Measurements from ENCODE around the gene TRIM71. TPM values are rescaled to one million over a fixed set of nuclear protein-coding genes. Genes with fewer than 3 reads are reported as not detected.

TRIM71 gene
- total RNA-seq, 1 experiment from 2014 or later = 376 TPM

GRCh38 chr3:32891365-32891764 lies 73.6 kb downstream of the TRIM71 start:
- Histone ChIP-seq H3K4me1 (ENCODE audit: insufficient read depth, low read length) (0 out of 2 replicates have a peak, but pooled peaks cover 2% of the 10 kb centered on the region), H2BK15ac (ENCODE audit: low read depth, low read length) (no peak overlapping the region), H3K79me2 (ENCODE audit: insufficient read depth, low read length) (peaks cover 26% of the 10 kb centered on the region; the same call in 1 of the 2 replicates), H2BK20ac (ENCODE audit: low read depth, low read length, poor library complexity, severe bottlenecking) (no peak overlapping the region), H2BK5ac (ENCODE audit: insufficient read length, low read length) (no peak overlapping the region), H2AFZ (ENCODE audit: low read length) (no peak overlapping the region), H3K9me3 (ENCODE audit: control insufficient read depth, low read depth, low read length) (no peaks in the 10 kb centered on the region), H4K20me1 (ENCODE audit: control insufficient read depth, insufficient read depth, insufficient read length) (no peaks in the 10 kb centered on the region), H2BK12ac (ENCODE audit: insufficient read length, low read depth, low read length) (no peak overlapping the region), H2BK120ac (ENCODE audit: low read depth, low read length, poor library complexity, severe bottlenecking) (no peak overlapping the region), H3K9ac (ENCODE audit: extremely low read depth, insufficient read length, low read length) (no peak overlapping the region), H3K4me2 (ENCODE audit: insufficient read depth, insufficient read length, low read length) (no peak overlapping the region), H3K4ac (ENCODE audit: low read depth, low read length) (no peak overlapping the region), H3K56ac (ENCODE audit: insufficient read length, low read depth, low read length) (no peak overlapping the region), H3K23me2 (ENCODE audit: insufficient read length, low read depth, low read length, poor library complexity, severe bottlenecking) (no peaks in the 10 kb centered on the region), H3K27ac (ENCODE audit: insufficient read length, low read depth, low read length) (no peak overlapping the region), H3K79me1 (ENCODE audit: insufficient read depth, low read depth, low read length, poor library complexity, severe bottlenecking) (peaks cover 7% of the 10 kb centered on the region), H3K27me3 (ENCODE audit: insufficient read depth, low read length) (no peaks in the 10 kb centered on the region), H4K8ac (replicated peaks; ENCODE audit: insufficient read length, low read depth, low read length) (no peak overlapping the region), H2AK5ac (ENCODE audit: insufficient read length, low read length) (no peak overlapping the region), H3K14ac (ENCODE audit: insufficient read depth, low read length) (no peak overlapping the region), H3K23ac (ENCODE audit: insufficient read length, low read depth, low read length) (no peak overlapping the region), H3K18ac (ENCODE audit: insufficient read length, low read depth, low read length) (no peak overlapping the region), H3T11ph (ENCODE audit: low read length) (no peak overlapping the region), H4K5ac (ENCODE audit: insufficient read length, low read depth, low read length) (no peak overlapping the region), H4K91ac (ENCODE audit: insufficient read length, low read depth, low read length) (no peak overlapping the region)
- no peak for DNase-seq
- no peak overlapping the region for H3K4me3 Mint-ChIP-seq
- peaks cover 1% of the 10 kb centered on the region for H3K27me3 Mint-ChIP-seq (ENCODE audit: low read depth)
- peaks cover 72 to 80% of the 10 kb centered on the region in 2 experiments for H3K4me1 Mint-ChIP-seq
- H3K9me3 Mint-ChIP-seq = no peaks in the 10 kb centered on the region
- H3K27ac Mint-ChIP-seq = peak overlapping the region in 2 of 3 experiments; percentile 57 to 71; a peak in 4 of 7 replicates
- TF ChIP-seq CTCF (conservative IDR thresholded peaks at IDR 0.05) = no peak
- WGBS (ENCODE audit: extremely low coverage, insufficient read length, low lambda C conversion rate) = no CpG with 5 or more reads among the region's 19 CpGs
- H3K36me3 Mint-ChIP-seq (ENCODE audit: insufficient read depth in 1 of 3, low read depth in 3 of 3) = peaks cover 76 to 96% (median 92%) of the 10 kb centered on the region in 3 experiments
